ENCODE results near the gene KCNMA1. TPM values are rescaled to one million over a fixed set of nuclear protein-coding genes. Genes with fewer than 3 reads are reported as not detected.

The KCNMA1 gene
- total RNA-seq, 3 donors from 2014 or later: 45.4 to 312 (median 62.4) TPM

- Histone ChIP-seq H3K9me3 (no peaks in the 10 kb centered on the region), H3K36me3 (ENCODE audit: low read depth) (no peaks in the 10 kb centered on the region), H3K4me3 (no peak overlapping the region), H3K4me1 (ENCODE audit: low read depth) (no peaks in the 10 kb centered on the region)
- TF ChIP-seq CTCF (IDR thresholded peaks at IDR 0.05): no peak
- DNase-seq (no peak), ATAC-seq (no peak)
- intact Hi-C loops (cut with DNase I, micrococcal nuclease): no loop called here
Observed at GRCh38 chr10:77309509-77309908, 328.1 kb downstream of the KCNMA1 start.

GRCh38 chr10:77309092-77309491 is 328.5 kb downstream of the KCNMA1 start:
- intact Hi-C loops (cut with DNase I, micrococcal nuclease): no loop called here
- Histone ChIP-seq H3K4me3 (no peak overlapping the region), H3K9me3 (no peaks in the 10 kb centered on the region), H3K4me1 (ENCODE audit: low read depth) (no peaks in the 10 kb centered on the region), H3K36me3 (ENCODE audit: low read depth) (no peaks in the 10 kb centered on the region)
- TF ChIP-seq CTCF (IDR thresholded peaks at IDR 0.05): no peak
- DNase-seq (no peak), ATAC-seq (no peak)

- Histone ChIP-seq H3K9me3 (no peaks in the 10 kb centered on the region), H3K4me3 (no peak overlapping the region), H3K36me3 (ENCODE audit: low read depth) (no peaks in the 10 kb centered on the region), H3K4me1 (ENCODE audit: low read depth) (no peaks in the 10 kb centered on the region)
- intact Hi-C loops (cut with DNase I, micrococcal nuclease): no loop called here
- ATAC-seq (no peak), DNase-seq (no peak)
- no peak for TF ChIP-seq CTCF (IDR thresholded peaks at IDR 0.05)
Observed at GRCh38 chr10:77308084-77308732, 329.4 kb downstream of the KCNMA1 start.

- ATAC-seq (no peak), DNase-seq (no peak)
- Histone ChIP-seq H3K36me3 (ENCODE audit: low read depth) (no peaks in the 10 kb centered on the region), H3K9me3 (no peaks in the 10 kb centered on the region), H3K4me1 (ENCODE audit: low read depth) (no peaks in the 10 kb centered on the region), H3K4me3 (no peak overlapping the region)
- intact Hi-C loops (cut with DNase I, micrococcal nuclease): no loop called here
- no peak for TF ChIP-seq CTCF (IDR thresholded peaks at IDR 0.05)
Observed at GRCh38 chr10:77306666-77307065, 330.9 kb downstream of the KCNMA1 start.

DNA sequence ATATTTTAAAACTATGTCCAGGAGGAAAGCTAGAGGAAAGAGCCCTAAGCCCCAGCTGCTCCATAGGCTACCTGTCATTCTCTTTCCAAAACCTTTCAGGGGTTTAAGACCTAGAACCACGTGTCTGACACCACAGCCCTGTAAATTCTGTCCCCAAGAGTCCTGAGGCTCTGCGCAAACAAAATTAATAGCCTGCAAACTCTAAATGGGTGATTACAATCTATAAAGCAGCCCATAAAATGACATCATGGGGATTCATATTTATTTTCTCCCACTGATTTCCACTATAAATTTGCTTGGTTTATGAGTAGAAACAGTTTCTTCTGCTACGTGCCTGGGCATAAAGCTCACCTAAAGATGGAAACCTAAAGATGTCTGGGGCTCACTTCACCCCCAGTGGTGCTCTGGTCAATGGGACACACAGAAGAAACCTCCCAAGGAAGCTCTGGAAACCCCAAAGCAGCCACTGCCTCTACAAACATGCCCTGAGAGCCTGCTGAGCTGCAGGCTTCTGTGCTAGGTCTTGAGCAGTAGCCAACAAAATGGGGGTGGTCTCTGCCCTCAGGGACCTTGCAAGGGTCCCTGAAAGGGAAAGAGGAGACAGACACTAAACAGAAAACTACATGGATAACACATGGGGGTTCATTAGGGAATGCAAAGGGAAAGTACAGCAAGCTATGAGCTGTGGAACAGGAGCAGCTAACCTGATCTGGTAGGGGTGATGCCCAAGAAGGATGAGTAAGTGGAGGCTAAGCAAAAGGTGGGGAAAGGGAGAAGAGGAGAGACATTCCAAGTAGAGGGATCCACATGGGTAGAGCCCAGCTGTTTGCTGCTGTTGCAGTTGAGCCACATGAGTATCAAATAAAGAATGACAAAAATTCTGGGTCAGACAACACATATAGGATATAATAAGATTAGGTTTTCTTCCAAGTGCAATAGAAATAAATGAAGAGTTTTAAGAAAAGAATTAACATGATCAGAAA is 331.7 kb downstream of the KCNMA1 start:
- no peak overlapping the region for H3K4me3 ChIP-seq
- H3K9me3 ChIP-seq: no peaks in the 10 kb centered on the region
- DNase-seq: no peak
- ATAC-seq: no peak
- no peaks in the 10 kb centered on the region for H3K36me3 ChIP-seq (ENCODE audit: low read depth)
- no peaks in the 10 kb centered on the region for H3K4me1 ChIP-seq (ENCODE audit: low read depth)
- no peak for TF ChIP-seq CTCF (IDR thresholded peaks at IDR 0.05)
- intact Hi-C loops (cut with DNase I, micrococcal nuclease): no loop called here
